Cardiac fibroblast (primary cell): ENCODE measurements around the gene DENND2A.
"Not testable (repeated sequence)": the region's sequence is repeated elsewhere in the genome, so short reads cannot be mapped to it uniquely, and the experiment has no call there.

Experiments
- DNase-seq, 2 donors: peaks; one replicate each; pipeline versions ENCODE4 v3.0.0 to v3.0.0-alpha.2; 2010; ENCODE audit warnings: low read depth in 2 of 2
- H3K4me3 ChIP-seq, 2 donors: replicated peaks in 1 of 2; 1 replicate in 1 of 2; 2 replicates in 1 of 2; pipeline ENCODE4 v1.5.1; 2011; ENCODE audit warnings: low read depth in 2 of 2, low read length in 2 of 2, mild to moderate bottlenecking in 2 of 2, moderate library complexity in 1 of 2
- TF ChIP-seq, protein P1 (sequence below): IDR thresholded peaks from one replicate; pipeline ENCODE4 v1.5.1; 2011; ENCODE audit warnings: low read depth, mild to moderate bottlenecking, low read length, inconsistent platforms

The DENND2A gene

DNA sequence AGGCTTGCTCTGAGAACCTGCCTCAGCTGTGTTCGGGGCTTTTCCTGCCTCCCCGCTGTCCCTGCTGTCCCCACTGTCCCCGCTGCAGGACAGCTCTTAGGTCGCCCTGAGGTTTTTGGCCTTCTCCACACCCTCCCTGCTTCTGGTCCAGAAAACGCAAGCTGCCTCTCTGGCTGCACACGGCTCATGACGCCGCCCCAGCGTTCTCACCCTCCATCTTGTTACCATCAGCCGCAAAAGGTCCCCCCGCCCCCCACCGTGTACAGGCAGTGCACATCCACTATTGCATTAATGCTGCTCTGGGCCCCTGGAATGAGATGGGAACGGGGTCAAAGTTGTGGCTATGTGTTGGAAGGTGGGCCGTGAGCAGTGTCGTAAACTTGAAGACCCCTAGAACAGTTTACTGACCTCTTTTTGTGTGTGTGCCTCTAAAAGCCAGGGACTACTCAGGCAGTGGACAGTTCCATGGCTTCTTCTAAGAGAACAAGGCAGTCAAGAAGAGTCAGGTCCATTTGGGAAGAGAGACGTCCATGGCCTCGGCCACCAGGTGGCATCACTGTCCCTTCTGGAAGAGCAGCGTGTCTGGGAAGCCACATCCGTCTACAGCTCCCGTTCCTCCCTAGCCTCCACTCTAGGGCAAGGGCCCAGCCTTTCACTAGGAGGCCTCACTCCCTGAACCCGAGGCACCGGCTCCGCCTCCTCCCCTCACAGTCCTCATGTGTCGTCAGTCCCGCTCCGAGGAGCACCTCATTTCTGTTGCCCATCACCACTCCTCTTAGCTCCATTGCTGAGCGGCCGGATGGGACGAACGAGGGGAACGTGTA lies 122.9 kb downstream of the DENND2A start:
- TF ChIP-seq, protein P1, sequence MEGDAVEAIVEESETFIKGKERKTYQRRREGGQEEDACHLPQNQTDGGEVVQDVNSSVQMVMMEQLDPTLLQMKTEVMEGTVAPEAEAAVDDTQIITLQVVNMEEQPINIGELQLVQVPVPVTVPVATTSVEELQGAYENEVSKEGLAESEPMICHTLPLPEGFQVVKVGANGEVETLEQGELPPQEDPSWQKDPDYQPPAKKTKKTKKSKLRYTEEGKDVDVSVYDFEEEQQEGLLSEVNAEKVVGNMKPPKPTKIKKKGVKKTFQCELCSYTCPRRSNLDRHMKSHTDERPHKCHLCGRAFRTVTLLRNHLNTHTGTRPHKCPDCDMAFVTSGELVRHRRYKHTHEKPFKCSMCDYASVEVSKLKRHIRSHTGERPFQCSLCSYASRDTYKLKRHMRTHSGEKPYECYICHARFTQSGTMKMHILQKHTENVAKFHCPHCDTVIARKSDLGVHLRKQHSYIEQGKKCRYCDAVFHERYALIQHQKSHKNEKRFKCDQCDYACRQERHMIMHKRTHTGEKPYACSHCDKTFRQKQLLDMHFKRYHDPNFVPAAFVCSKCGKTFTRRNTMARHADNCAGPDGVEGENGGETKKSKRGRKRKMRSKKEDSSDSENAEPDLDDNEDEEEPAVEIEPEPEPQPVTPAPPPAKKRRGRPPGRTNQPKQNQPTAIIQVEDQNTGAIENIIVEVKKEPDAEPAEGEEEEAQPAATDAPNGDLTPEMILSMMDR = peak; percentile 92
- DNase-seq = peak; percentile 93 to 95

DNA sequence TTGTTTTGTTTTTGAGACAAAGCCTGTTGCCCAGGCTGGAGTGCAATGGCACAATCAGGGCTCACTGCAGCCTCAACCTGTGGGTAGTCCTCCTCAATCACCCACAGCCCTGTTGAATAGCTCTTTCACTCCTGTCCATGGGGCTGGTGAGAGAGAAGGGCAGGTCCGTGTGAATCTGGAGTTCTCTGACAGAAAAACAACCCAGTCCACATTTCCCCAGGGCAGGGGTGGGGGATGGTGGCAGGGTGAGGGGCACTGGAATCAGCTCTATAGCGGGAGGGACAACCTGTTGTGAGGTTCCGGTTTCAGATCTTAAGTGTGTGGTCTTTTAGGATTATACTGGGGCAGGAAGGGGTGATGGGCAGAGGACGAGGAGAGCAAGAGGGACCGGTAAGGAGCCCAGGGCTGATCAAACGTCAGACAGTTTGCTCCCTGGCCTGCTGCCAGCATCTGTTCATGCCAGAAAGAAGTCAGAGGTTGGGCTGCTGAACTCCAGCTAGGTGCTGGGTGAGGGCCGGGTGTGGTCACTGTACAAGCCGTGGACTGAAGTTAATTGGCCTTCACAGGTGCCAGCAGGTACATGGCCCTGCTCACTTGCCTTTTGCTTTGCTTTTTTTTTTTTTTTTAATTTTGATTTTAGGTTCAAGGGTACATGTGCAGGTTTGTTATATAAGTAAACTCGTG lies 128.2 kb downstream of the DENND2A start:
- peak; percentile 16 to 20 for DNase-seq
- TF ChIP-seq, protein P1 = no peak
- no peak overlapping the region for H3K4me3 ChIP-seq

More for the DNA sequence above, 122.9 kb downstream of the DENND2A start:
- no peak overlapping the region for H3K4me3 ChIP-seq

DNA sequence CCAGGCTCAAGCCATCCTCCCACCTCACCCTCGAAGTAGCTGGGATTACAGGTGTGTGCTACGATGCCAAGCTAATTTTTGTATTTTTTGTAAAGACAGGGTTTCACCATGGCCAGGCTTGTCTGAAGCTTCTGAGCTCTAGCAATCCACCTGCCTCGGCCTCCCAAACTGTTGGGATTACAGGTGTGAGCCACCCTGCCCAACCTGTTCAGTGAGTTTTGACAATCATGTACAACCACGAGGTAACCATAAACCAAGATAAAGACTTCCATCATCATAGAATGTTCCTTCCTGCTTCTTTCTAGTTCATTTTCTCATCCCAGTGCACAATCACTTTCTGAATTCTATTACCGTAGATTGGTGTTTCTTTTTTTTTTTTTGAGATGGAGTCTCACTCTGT lies 130.8 kb downstream of the DENND2A start:
- no peak for DNase-seq
- no peak overlapping the region for H3K4me3 ChIP-seq
- TF ChIP-seq, protein P1 = no peak

DNA sequence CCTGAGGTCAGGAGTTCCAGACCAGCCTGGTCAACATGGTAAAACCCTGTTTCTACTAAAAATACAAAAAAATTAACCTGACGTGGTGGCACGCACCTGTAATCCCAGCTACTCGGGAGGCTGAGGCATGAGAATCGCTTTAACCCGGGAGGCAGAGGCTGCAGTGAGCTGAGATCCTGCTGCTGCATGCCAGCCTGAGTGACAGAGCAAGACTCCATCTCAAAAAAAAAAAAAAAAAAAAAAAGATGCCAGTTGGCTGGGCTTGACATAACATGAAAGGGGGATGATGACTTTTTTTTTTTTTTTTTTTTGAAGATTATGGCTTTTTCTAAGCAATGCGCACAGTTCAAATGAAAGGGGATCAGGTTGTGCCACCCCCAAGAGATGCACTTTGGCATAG lies 133.1 kb downstream of the DENND2A start:
- not testable (repeated sequence) for H3K4me3 ChIP-seq, DNase-seq

DNA sequence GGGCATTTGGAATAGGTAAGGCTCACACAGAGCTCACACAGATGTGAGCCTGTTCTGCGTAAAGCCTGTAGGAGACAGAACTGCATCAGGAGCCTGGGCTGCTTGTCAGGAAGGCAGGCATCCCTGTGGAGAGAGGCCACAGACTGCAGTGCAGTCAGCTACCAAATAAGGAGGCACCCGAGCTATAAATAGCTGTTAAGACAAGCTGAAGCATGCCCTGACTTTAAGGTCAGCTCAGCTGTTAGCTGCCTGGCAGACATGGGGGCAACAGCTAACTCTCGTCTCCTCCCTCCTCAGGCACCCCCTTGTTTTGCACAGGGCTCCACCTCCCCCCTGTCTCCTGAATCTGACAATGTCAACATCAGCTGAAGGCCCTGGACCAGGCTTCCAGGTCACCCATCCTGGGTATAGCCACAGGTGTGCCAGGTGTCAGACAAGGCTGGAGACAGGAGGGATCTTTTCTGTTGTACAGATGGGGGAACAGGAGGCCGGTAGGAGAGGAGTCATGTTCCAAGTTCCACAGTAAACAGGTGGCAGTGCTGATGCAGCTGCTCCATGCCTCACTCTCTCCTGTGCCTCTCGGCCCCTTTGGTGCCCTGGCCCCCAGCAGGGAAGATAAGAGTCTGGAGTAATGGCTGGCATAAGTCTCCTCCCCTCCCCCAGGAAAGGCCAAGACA lies 133.7 kb downstream of the DENND2A start:
- peak; percentile 23 to 64 for DNase-seq
- TF ChIP-seq, protein P1 = no peak
- no peak overlapping the region for H3K4me3 ChIP-seq

DNA sequence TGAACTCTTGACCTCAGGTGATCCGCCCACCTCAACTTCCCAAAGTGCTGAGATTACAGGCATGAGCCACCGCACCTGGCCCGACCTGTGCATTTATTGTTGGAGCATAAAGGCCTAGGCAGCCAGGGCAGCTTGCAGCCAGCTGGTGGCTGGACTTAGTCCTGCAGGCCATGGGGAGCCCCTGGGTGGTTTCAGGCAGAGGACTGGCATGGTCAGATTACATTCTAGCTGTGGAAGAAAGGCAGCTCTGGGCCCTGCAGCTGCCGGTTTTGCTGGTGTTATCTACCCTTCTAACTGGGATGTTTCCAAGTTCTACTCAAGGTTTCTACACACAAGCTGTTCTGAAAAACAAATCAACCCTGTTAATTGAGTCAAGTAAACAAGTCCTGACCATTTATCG lies 138.6 kb downstream of the DENND2A start:
- no peak for DNase-seq
- TF ChIP-seq, protein P1 = no peak
- H3K4me3 ChIP-seq = no peak overlapping the region

DNA sequence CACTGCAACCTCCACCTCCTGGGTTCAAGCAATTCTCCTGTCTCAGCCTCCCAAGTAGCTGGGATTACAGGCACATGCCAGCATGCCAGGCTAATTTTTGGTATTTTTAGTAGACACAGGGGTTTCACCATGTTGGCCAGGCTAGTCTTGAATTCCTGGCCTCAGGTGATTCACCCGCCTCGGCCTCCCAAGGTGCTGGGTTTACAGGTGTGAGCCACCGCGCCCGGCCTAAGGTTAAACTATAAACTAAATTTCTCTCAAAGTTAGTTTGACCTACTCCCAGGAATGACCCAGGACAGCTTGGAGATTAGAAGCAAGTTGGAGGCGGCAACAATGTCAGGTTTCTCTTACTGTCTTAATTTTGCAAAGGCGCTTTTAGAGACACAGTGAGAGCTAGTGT lies 142.8 kb downstream of the DENND2A start:
- DNase-seq = not testable (repeated sequence)

More for the DNA sequence above, 142.8 kb downstream of the DENND2A start:
- not testable (repeated sequence) for H3K4me3 ChIP-seq
